ENCODE results near the gene TRDN.

The TRDN gene

DNA sequence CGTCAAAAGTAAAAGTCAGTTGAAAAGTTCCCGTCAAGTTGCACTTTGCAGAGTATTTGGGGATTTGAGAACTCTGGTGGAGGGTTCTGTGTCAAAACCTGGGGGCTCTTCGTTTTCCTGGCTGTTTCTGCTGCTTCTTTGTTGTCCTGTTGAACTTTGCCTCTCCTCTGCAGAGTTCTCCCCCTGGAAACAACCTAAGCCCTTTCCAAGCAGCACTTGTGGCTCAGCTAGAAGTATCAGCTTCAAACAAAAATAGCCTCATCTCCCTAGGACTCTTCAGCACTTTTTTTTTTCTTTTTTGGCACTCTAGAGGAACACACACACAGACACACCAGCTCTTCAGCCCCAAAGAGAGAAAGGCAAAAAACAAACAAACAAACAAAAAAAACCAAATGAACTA, at the start of gene TRDN:
Gene TRDN, minus strand, starts transcription at position 169 of the 400 bp plus-strand sequence. CDS start 175 bp downstream, outside the sequence.
- H3K4me2 ChIP-seq (ENCODE audit: insufficient read depth, low read length) = no peak within 1 kb of the TSS
- DNase-seq (no peak), ATAC-seq (ENCODE audit: insufficient read depth, low read depth) (no peak)
- H3K27ac ChIP-seq (ENCODE audit: low read length) = no peak within 1 kb of the TSS
- no peak within 1 kb of the TSS for H2AFZ ChIP-seq (ENCODE audit: low read depth, low read length)
- no peaks in the 10 kb centered on the region for H3K27me3 ChIP-seq (ENCODE audit: insufficient read depth, low read length, poor library complexity)
- no peaks in the 10 kb centered on the region for H4K20me1 ChIP-seq (ENCODE audit: insufficient read depth, low read length)
- no peak for TF ChIP-seq EZH2 (IDR thresholded peaks at IDR 0.05; ENCODE audit: borderline replicate concordance, low read depth, low read length, severe bottlenecking)
- no peak for TF ChIP-seq CTCF (IDR thresholded peaks at IDR 0.05; ENCODE audit: borderline replicate concordance, extremely low read depth, low read length, poor library complexity, severe bottlenecking)
- H3K4me3 ChIP-seq (ENCODE audit: low read depth in 1 of 2, low read length in 2 of 2) = no peak within 1 kb of the TSS
- H3K4me1 ChIP-seq (ENCODE audit: insufficient read depth, low read length) = no peaks in the 10 kb centered on the region
- no peaks in the 10 kb centered on the region for H3K9me3 ChIP-seq (ENCODE audit: insufficient read depth, low read length, severe bottlenecking)
- no peaks in the 10 kb centered on the region for H3K36me3 ChIP-seq (ENCODE audit: insufficient read depth, low read length)
- no peaks in the 10 kb centered on the region for H3K79me2 ChIP-seq (ENCODE audit: insufficient read depth, low read length)
- H3K9ac ChIP-seq (ENCODE audit: low read depth, low read length) = no peak within 1 kb of the TSS

DNA sequence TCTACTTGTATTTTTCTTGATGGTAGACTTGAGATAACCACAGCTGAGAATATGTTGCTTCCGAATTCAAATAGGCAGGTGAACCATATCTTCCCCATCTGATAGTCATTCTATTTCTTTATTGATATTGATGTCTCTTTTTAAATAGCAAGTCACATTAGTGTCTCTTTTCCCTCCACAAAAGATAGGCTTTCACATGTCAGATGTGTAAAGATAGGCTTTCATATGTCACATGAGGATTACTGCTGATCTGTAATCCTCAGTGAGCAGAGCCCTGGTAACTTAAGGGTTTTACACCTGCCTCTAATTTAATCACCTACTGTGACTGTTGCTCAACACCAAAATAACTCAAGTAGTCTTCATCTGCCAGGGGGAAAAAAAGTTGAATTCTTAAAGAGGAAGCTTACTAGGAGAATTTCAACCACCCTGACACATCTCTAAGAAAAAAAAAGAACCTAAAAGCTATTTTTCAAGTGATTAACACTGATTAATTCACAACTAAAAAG, 45.3 kb upstream of the TRDN start:
- no peaks in the 10 kb centered on the region for H3K27me3 ChIP-seq (ENCODE audit: insufficient read depth, low read length, poor library complexity)
- H2AFZ ChIP-seq (ENCODE audit: low read depth, low read length) = no peak overlapping the region
- no peaks in the 10 kb centered on the region for H3K36me3 ChIP-seq (ENCODE audit: insufficient read depth, low read length)
- no peak overlapping the region for H3K4me3 ChIP-seq (ENCODE audit: low read depth in 1 of 2, low read length in 2 of 2)
- no peak for TF ChIP-seq EZH2 (IDR thresholded peaks at IDR 0.05; ENCODE audit: borderline replicate concordance, low read depth, low read length, severe bottlenecking)
- no peak for TF ChIP-seq CTCF (IDR thresholded peaks at IDR 0.05; ENCODE audit: borderline replicate concordance, extremely low read depth, low read length, poor library complexity, severe bottlenecking)
- DNase-seq (no peak), ATAC-seq (ENCODE audit: insufficient read depth, low read depth) (no peak)
- no peak overlapping the region for H3K4me2 ChIP-seq (ENCODE audit: insufficient read depth, low read length)
- no peaks in the 10 kb centered on the region for H3K9me3 ChIP-seq (ENCODE audit: insufficient read depth, low read length, severe bottlenecking)
- no peaks in the 10 kb centered on the region for H3K4me1 ChIP-seq (ENCODE audit: insufficient read depth, low read length)
- no peaks in the 10 kb centered on the region for H4K20me1 ChIP-seq (ENCODE audit: insufficient read depth, low read length)
- H3K79me2 ChIP-seq (ENCODE audit: insufficient read depth, low read length) = no peaks in the 10 kb centered on the region
- no peak overlapping the region for H3K27ac ChIP-seq (ENCODE audit: low read length)
- no peak overlapping the region for H3K9ac ChIP-seq (ENCODE audit: low read depth, low read length)

GRCh38 chr6:123677897-123678296, 41.1 kb upstream of the TRDN start:
- H3K27ac ChIP-seq (ENCODE audit: low read length) = no peak overlapping the region
- DNase-seq (no peak), ATAC-seq (ENCODE audit: insufficient read depth, low read depth) (no peak)
- H3K4me2 ChIP-seq (ENCODE audit: insufficient read depth, low read length) = no peak overlapping the region
- no peaks in the 10 kb centered on the region for H3K27me3 ChIP-seq (ENCODE audit: insufficient read depth, low read length, poor library complexity)
- no peaks in the 10 kb centered on the region for H3K4me1 ChIP-seq (ENCODE audit: insufficient read depth, low read length)
- no peak overlapping the region for H3K9ac ChIP-seq (ENCODE audit: low read depth, low read length)
- H2AFZ ChIP-seq (ENCODE audit: low read depth, low read length) = no peak overlapping the region
- H3K9me3 ChIP-seq (ENCODE audit: insufficient read depth, low read length, severe bottlenecking) = no peaks in the 10 kb centered on the region
- H3K4me3 ChIP-seq (ENCODE audit: low read depth in 1 of 2, low read length in 2 of 2) = no peak overlapping the region
- no peaks in the 10 kb centered on the region for H3K36me3 ChIP-seq (ENCODE audit: insufficient read depth, low read length)
- no peak for TF ChIP-seq CTCF (IDR thresholded peaks at IDR 0.05; ENCODE audit: borderline replicate concordance, extremely low read depth, low read length, poor library complexity, severe bottlenecking)
- TF ChIP-seq EZH2 (IDR thresholded peaks at IDR 0.05; ENCODE audit: borderline replicate concordance, low read depth, low read length, severe bottlenecking) = no peak
- no peaks in the 10 kb centered on the region for H3K79me2 ChIP-seq (ENCODE audit: insufficient read depth, low read length)
- H4K20me1 ChIP-seq (ENCODE audit: insufficient read depth, low read length) = no peaks in the 10 kb centered on the region

GRCh38 chr6:123676793-123677192, 40.0 kb upstream of the TRDN start:
- DNase-seq (no peak), ATAC-seq (ENCODE audit: insufficient read depth, low read depth) (no peak)
- Histone ChIP-seq H3K27ac (ENCODE audit: low read length) (no peak overlapping the region), H2AFZ (ENCODE audit: low read depth, low read length) (no peak overlapping the region), H3K4me2 (ENCODE audit: insufficient read depth, low read length) (no peak overlapping the region), H4K20me1 (ENCODE audit: insufficient read depth, low read length) (no peaks in the 10 kb centered on the region), H3K4me1 (ENCODE audit: insufficient read depth, low read length) (no peaks in the 10 kb centered on the region), H3K4me3 (ENCODE audit: low read depth in 1 of 2, low read length in 2 of 2) (no peak overlapping the region), H3K36me3 (ENCODE audit: insufficient read depth, low read length) (no peaks in the 10 kb centered on the region), H3K9me3 (ENCODE audit: insufficient read depth, low read length, severe bottlenecking) (no peaks in the 10 kb centered on the region), H3K27me3 (ENCODE audit: insufficient read depth, low read length, poor library complexity) (no peaks in the 10 kb centered on the region), H3K9ac (ENCODE audit: low read depth, low read length) (no peak overlapping the region), H3K79me2 (ENCODE audit: insufficient read depth, low read length) (no peaks in the 10 kb centered on the region)
- TF ChIP-seq EZH2 (IDR thresholded peaks at IDR 0.05; ENCODE audit: borderline replicate concordance, low read depth, low read length, severe bottlenecking) = no peak
- no peak for TF ChIP-seq CTCF (IDR thresholded peaks at IDR 0.05; ENCODE audit: borderline replicate concordance, extremely low read depth, low read length, poor library complexity, severe bottlenecking)
